Liver (tissue), 9 donors: ENCODE data around the gene PCDHGB2. TPM values are rescaled to one million over a fixed set of nuclear protein-coding genes. Genes with fewer than 3 reads are reported as not detected.

Experiments used
- DNase-seq: peaks from one replicate; pipeline ENCODE4 v3.0.0-alpha.2; 2017; ENCODE audit warnings: low spot score
- H3K27ac ChIP-seq, 2 donors: one replicate each; pipeline ENCODE4 v1.7.0; 2013; ENCODE audit warnings: inconsistent platforms in 2 of 2, low read length in 2 of 2, control low read depth in 1 of 2, low read depth in 1 of 2, mild to moderate bottlenecking in 1 of 2
- H3K27me3 ChIP-seq, 4 donors: one replicate each; pipeline versions ENCODE4 v1.6.1 to v1.7.0; 2013; ENCODE audit warnings: low read length in 3 of 4, inconsistent platforms in 1 of 4, mild to moderate bottlenecking in 1 of 4, moderate library complexity in 1 of 4; ENCODE audit not compliant: control insufficient read depth in 4 of 4, insufficient read depth in 4 of 4
- H3K36me3 ChIP-seq, 4 donors: one replicate each; pipeline versions ENCODE4 v1.6.1 to v1.7.0; 2013; ENCODE audit warnings: low read length in 3 of 4, mild to moderate bottlenecking in 3 of 4, low read depth in 1 of 4, moderate library complexity in 1 of 4; ENCODE audit not compliant: control insufficient read depth in 4 of 4, insufficient read depth in 3 of 4
- H3K4me1 ChIP-seq, 4 donors: one replicate each; pipeline versions ENCODE4 v1.6.1 to v1.7.0; 2013; ENCODE audit warnings: low read length in 3 of 4, mild to moderate bottlenecking in 3 of 4, moderate library complexity in 1 of 4; ENCODE audit not compliant: control insufficient read depth in 4 of 4, insufficient read depth in 4 of 4
- H3K4me3 ChIP-seq, 3 donors: one replicate each; pipeline versions ENCODE4 v1.6.1 to v1.7.0; 2013; ENCODE audit warnings: low read length in 3 of 3, control low read depth in 1 of 3, low read depth in 1 of 3, mild to moderate bottlenecking in 1 of 3
- H3K9ac ChIP-seq, 2 donors: one replicate each; pipeline ENCODE4 v1.7.0; 2013; ENCODE audit warnings: low read length in 2 of 2, mild to moderate bottlenecking in 2 of 2, moderate library complexity in 2 of 2, control low read depth in 1 of 2, low read depth in 1 of 2
- H3K9me3 ChIP-seq, 4 donors: one replicate each; pipeline versions ENCODE4 v1.6.1 to v1.7.0; 2013; ENCODE audit warnings: low read length in 3 of 4; ENCODE audit not compliant: control insufficient read depth in 4 of 4
- EGR1 ChIP-seq, 2 donors: IDR thresholded peaks; 2 replicates each; pipeline ENCODE4 v1.6.1; 2016 to 2018; ENCODE audit warnings: antibody characterized with exemption in 2 of 2, low read depth in 2 of 2
- FOXA1 ChIP-seq: IDR thresholded peaks from 2 replicates; pipeline ENCODE4 v1.6.1; 2016; ENCODE audit warnings: antibody characterized with exemption
- FOXA2 ChIP-seq: IDR thresholded peaks from 2 replicates; pipeline ENCODE4 v1.6.1; 2016; ENCODE audit warnings: antibody characterized with exemption
- GABPA ChIP-seq, 2 donors: IDR thresholded peaks in 1 of 2; conservative IDR thresholded peaks in 1 of 2; 2 replicates each; pipeline ENCODE4 v1.6.1; 2016; ENCODE audit warnings: antibody characterized with exemption in 2 of 2, mild to moderate bottlenecking in 1 of 2, moderate library complexity in 1 of 2
- HNF4A ChIP-seq, 2 donors: conservative IDR thresholded peaks; 2 replicates each; pipeline ENCODE4 v1.6.1; 2016; ENCODE audit warnings: antibody characterized with exemption in 2 of 2, mild to moderate bottlenecking in 2 of 2
- HNF4G ChIP-seq: IDR thresholded peaks from 2 replicates; pipeline ENCODE4 v1.6.1; 2016; ENCODE audit warnings: antibody characterized with exemption
- JUND ChIP-seq, 2 donors: IDR thresholded peaks; 2 replicates each; pipeline ENCODE4 v1.6.1; 2016; ENCODE audit warnings: antibody characterized with exemption in 2 of 2
- RAD21 ChIP-seq, 2 donors: IDR thresholded peaks; 2 replicates each; pipeline ENCODE4 v1.6.1; 2016; ENCODE audit warnings: antibody characterized with exemption in 2 of 2, mild to moderate bottlenecking in 2 of 2
- REST ChIP-seq: IDR thresholded peaks from 2 replicates; pipeline ENCODE4 v1.6.1; 2016; ENCODE audit warnings: antibody characterized with exemption, mild to moderate bottlenecking
- RXRA ChIP-seq, 2 donors: IDR thresholded peaks; 2 replicates each; pipeline ENCODE4 v1.6.1; 2017 to 2018; ENCODE audit warnings: antibody characterized with exemption in 2 of 2, mild to moderate bottlenecking in 1 of 2
- SP1 ChIP-seq: IDR thresholded peaks from 2 replicates; pipeline ENCODE4 v1.6.1; 2018; ENCODE audit warnings: antibody characterized with exemption, mild to moderate bottlenecking
- TAF1 ChIP-seq: conservative IDR thresholded peaks from 2 replicates; pipeline ENCODE4 v1.6.1; 2016; ENCODE audit warnings: antibody characterized with exemption, mild to moderate bottlenecking
- YY1 ChIP-seq: IDR thresholded peaks from 2 replicates; pipeline ENCODE4 v1.6.1; 2016; ENCODE audit warnings: antibody characterized with exemption, mild to moderate bottlenecking
- WGBS: extraction: QIAGEN DNeasy Blood & Tissue Kit; methylation state at CpG from one replicate; pipeline ENCODE4 v1.1.7; 2013; 5-methylcytosine and 5-hydroxymethylcytosine counted together
- polyA plus RNA-seq, 2 donors: library from polyadenylated mRNA; stranded (reverse) in 1 of 2; unstranded in 1 of 2; fragments of 200-250 nt in 1 of 2; fragments of >200 nt in 1 of 2; fragmentation: Nextera tagmentation in 1 of 2; extraction: Ambion mirVana in 1 of 2; gene quantifications; one replicate each; pipeline versions ENCODE4 v1.2.1 to v1.2.3, GENCODE V29; 2013 to 2015
- total RNA-seq, 2 donors: library from RNA; depleted of rRNA; stranded (reverse); fragments of >200 nt; gene quantifications; one replicate each; pipeline ENCODE4 v1.2.3, GENCODE V29; 2014
- TF ChIP-seq, protein P1 (sequence below): IDR thresholded peaks from 2 replicates; pipeline ENCODE4 v1.6.1; 2016; ENCODE audit warnings: antibody characterized with exemption
- TF ChIP-seq, protein P2 (sequence below): fragments of 150-350 bp; IDR thresholded peaks from 2 replicates; pipeline ENCODE4 v1.5.1; 2017; ENCODE audit warnings: improper control_type of control experiment, low read depth, low read length; ENCODE audit not compliant: missing input control
- TF ChIP-seq, protein P3 (sequence below): IDR thresholded peaks from 2 replicates; pipeline ENCODE4 v1.6.1; 2016; ENCODE audit warnings: antibody characterized with exemption
- donor health status: healthy.
- donor health status: healthy.
- donor health status: healthy.
- donor health status: healthy.
- donor health status: healthy.

PCDHGB2 gene
- total and polyA plus RNA-seq, 4 donors: 0.28 to 1.0 (median 0.47) TPM; not detected in 1

- DNase-seq: no peak
- peaks cover 0 to 17% (median 4%) of the 10 kb centered on the region in 4 donors for H3K4me1 ChIP-seq
- H3K27me3 ChIP-seq: no peaks in the 10 kb centered on the region
- no peak overlapping the region for H3K27ac ChIP-seq
- H3K9me3 ChIP-seq: peaks cover 32 to 62% (median 40%) of the 10 kb centered on the region in 4 donors
- WGBS: 98% methylated on average over 6 of the region's 6 CpGs
- TF ChIP-seq RAD21 (IDR thresholded peaks at IDR 0.05) (no peak), JUND (IDR thresholded peaks at IDR 0.05) (no peak), HNF4G (no peak), TAF1 (no peak), YY1 (no peak), SP1 (no peak), FOXA2 (no peak), EGR1 (IDR thresholded peaks at IDR 0.05; ENCODE audit: low read depth in 2 of 2) (no peak), FOXA1 (no peak), RXRA (IDR thresholded peaks at IDR 0.05) (no peak), HNF4A (conservative IDR thresholded peaks at IDR 0.05) (no peak), GABPA (IDR thresholded peaks at IDR 0.05 in 1 of 2, conservative IDR thresholded peaks at IDR 0.05 in 1 of 2) (no peak), REST (no peak)
- TF ChIP-seq, protein P1, sequence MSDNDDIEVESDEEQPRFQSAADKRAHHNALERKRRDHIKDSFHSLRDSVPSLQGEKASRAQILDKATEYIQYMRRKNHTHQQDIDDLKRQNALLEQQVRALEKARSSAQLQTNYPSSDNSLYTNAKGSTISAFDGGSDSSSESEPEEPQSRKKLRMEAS: no peak
- TF ChIP-seq, protein P2, sequence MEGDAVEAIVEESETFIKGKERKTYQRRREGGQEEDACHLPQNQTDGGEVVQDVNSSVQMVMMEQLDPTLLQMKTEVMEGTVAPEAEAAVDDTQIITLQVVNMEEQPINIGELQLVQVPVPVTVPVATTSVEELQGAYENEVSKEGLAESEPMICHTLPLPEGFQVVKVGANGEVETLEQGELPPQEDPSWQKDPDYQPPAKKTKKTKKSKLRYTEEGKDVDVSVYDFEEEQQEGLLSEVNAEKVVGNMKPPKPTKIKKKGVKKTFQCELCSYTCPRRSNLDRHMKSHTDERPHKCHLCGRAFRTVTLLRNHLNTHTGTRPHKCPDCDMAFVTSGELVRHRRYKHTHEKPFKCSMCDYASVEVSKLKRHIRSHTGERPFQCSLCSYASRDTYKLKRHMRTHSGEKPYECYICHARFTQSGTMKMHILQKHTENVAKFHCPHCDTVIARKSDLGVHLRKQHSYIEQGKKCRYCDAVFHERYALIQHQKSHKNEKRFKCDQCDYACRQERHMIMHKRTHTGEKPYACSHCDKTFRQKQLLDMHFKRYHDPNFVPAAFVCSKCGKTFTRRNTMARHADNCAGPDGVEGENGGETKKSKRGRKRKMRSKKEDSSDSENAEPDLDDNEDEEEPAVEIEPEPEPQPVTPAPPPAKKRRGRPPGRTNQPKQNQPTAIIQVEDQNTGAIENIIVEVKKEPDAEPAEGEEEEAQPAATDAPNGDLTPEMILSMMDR: no peak
- TF ChIP-seq, protein P3, sequence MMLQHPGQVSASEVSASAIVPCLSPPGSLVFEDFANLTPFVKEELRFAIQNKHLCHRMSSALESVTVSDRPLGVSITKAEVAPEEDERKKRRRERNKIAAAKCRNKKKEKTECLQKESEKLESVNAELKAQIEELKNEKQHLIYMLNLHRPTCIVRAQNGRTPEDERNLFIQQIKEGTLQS: no peak
- H3K4me3 ChIP-seq: peak overlapping the region in 2 of 3 donors; percentile 96 to 97
- no peak overlapping the region for H3K9ac ChIP-seq
- peaks cover 0 to 25% (median 21%) of the 10 kb centered on the region in 4 donors for H3K36me3 ChIP-seq
Measured at GRCh38 chr5:141319202-141319601, 40.6 kb upstream of the PCDHGB2 start.

GRCh38 chr5:141319699-141320098, 40.1 kb upstream of the PCDHGB2 start:
- Histone ChIP-seq H3K36me3 (peaks cover 0 to 25% (median 21%) of the 10 kb centered on the region in 4 donors), H3K9me3 (peaks cover 32 to 60% (median 40%) of the 10 kb centered on the region in 4 donors), H3K4me1 (peaks cover 0 to 17% (median 4%) of the 10 kb centered on the region in 4 donors), H3K27me3 (no peaks in the 10 kb centered on the region), H3K27ac (no peak overlapping the region), H3K4me3 (peak overlapping the region; percentile 66 to 97 (median 96)), H3K9ac (no peak overlapping the region)
- WGBS: 81% methylated on average over 5 of the region's 5 CpGs
- TF ChIP-seq FOXA1 (no peak), HNF4A (conservative IDR thresholded peaks at IDR 0.05) (no peak), YY1 (no peak), FOXA2 (no peak)
- TF ChIP-seq, protein P1: no peak
- no peak for DNase-seq
